Measurements from ENCODE around the gene SIX3. TPM values are rescaled to one million over a fixed set of nuclear protein-coding genes. Genes with fewer than 3 reads are reported as not detected.

The SIX3 gene
- total and polyA plus RNA-seq, 7 donors = not detected

DNA sequence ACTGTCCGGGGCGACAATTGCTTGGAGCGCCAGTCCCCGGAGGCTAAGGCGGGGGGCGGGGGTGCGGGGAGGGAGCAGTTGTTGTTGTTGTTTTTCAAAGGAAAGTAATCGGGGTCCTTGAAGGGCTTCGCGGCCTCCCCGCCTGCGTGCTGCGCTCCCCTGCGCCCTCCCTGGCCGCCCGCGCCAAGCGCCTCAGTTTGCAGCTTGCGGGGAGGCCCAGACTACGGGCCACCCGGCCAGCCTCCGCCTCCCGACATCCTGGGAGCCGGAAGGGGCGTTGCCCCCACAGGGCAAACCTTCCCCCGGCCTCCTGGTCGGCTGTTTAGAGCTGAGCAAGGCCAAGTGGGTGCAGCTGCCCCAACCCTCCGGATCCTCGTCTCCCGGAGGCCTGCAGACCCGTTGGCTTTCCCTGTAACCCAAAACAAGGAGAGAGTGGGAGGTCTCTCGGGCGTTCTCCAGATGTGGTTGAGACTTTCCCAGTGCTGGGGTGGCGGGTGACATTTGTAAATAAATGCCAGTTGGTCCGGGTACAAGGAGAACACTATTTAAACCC, 3.7 kb upstream of the SIX3 start:
- intact Hi-C loops (cut with DNase I) = no loop called here
- no peak for DNase-seq
- H3K4me3 ChIP-seq = no peak overlapping the region
- TF ChIP-seq POLR2A (IDR thresholded peaks at IDR 0.05) = no peak
- TF ChIP-seq, protein P1, sequence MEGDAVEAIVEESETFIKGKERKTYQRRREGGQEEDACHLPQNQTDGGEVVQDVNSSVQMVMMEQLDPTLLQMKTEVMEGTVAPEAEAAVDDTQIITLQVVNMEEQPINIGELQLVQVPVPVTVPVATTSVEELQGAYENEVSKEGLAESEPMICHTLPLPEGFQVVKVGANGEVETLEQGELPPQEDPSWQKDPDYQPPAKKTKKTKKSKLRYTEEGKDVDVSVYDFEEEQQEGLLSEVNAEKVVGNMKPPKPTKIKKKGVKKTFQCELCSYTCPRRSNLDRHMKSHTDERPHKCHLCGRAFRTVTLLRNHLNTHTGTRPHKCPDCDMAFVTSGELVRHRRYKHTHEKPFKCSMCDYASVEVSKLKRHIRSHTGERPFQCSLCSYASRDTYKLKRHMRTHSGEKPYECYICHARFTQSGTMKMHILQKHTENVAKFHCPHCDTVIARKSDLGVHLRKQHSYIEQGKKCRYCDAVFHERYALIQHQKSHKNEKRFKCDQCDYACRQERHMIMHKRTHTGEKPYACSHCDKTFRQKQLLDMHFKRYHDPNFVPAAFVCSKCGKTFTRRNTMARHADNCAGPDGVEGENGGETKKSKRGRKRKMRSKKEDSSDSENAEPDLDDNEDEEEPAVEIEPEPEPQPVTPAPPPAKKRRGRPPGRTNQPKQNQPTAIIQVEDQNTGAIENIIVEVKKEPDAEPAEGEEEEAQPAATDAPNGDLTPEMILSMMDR (IDR thresholded peaks at IDR 0.05) = no peak
- TF ChIP-seq EP300 (IDR thresholded peaks at IDR 0.05) = no peak
- TF ChIP-seq POLR2AphosphoS5 (IDR thresholded peaks at IDR 0.05) = no peak
- H3K4me1 ChIP-seq = peaks cover 0 to 78% (median 64%) of the 10 kb centered on the region in 4 donors
- H3K9me3 ChIP-seq = no peaks in the 10 kb centered on the region
- H3K27me3 ChIP-seq = peaks cover 88 to 100% (median 93%) of the 10 kb centered on the region in 3 donors
- no peak overlapping the region for H3K27ac ChIP-seq
- WGBS, 2 donors = 2 to 3% methylated on average over 35 of the region's 35 CpGs
- no peaks in the 10 kb centered on the region for H3K36me3 ChIP-seq

DNA sequence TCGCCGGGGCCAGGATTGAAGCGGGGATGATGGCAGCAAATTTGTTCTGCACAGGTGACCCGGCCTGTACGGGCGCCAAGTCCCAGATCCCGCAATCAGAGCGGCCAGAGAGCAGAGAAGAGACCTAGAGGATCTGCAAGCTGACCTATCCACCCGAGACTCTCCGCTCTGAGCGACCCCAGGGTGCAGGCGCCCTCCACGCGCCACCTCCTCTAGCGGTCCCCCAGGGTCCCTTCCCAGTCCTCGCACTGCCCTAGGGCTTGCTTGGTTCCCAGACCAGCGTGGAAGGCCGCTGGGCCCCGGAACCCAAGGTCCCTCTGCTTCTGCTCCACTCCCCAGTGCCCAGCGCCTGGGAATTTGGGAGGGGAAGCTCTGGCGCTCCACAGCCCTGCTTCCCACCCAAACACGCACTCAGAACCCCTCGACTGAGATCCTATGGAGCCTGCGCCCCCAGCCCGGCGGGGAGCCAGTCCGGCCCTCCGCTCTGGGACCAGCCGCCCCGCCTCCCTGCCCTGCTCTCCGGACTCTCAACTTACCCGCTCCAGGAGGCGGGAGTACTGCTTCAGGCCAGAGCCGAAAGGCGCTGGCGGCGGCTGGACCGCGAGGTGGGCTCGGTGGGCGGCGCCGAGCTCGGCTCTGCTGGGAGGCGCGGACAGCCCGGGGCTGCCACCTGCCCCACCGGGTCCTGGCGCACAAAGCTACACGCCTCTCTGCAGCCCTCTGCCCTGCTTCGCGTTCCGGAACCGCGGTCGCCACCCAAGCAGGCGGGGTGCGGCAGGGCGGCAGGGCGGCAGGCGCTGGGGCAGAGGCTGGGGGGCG, 3.0 kb upstream of the SIX3 start:
- intact Hi-C loops (cut with DNase I) = no loop called here
- no peaks in the 10 kb centered on the region for H3K36me3 ChIP-seq
- TF ChIP-seq POLR2A (IDR thresholded peaks at IDR 0.05) (no peak), POLR2AphosphoS5 (IDR thresholded peaks at IDR 0.05) (no peak), EP300 (IDR thresholded peaks at IDR 0.05) (no peak)
- TF ChIP-seq, protein P1 (IDR thresholded peaks at IDR 0.05) = no peak
- H3K27ac ChIP-seq = no peak overlapping the region
- H3K27me3 ChIP-seq = peaks cover 83 to 100% (median 93%) of the 10 kb centered on the region in 3 donors
- DNase-seq = no peak
- peaks cover 0 to 77% (median 68%) of the 10 kb centered on the region in 4 donors for H3K4me1 ChIP-seq
- peak overlapping the region in 3 of 4 donors; percentile 2 to 30 (median 25) for H3K4me3 ChIP-seq
- 4% methylated on average over 62 of the region's 62 CpGs for WGBS, 2 donors
- no peaks in the 10 kb centered on the region for H3K9me3 ChIP-seq

DNA sequence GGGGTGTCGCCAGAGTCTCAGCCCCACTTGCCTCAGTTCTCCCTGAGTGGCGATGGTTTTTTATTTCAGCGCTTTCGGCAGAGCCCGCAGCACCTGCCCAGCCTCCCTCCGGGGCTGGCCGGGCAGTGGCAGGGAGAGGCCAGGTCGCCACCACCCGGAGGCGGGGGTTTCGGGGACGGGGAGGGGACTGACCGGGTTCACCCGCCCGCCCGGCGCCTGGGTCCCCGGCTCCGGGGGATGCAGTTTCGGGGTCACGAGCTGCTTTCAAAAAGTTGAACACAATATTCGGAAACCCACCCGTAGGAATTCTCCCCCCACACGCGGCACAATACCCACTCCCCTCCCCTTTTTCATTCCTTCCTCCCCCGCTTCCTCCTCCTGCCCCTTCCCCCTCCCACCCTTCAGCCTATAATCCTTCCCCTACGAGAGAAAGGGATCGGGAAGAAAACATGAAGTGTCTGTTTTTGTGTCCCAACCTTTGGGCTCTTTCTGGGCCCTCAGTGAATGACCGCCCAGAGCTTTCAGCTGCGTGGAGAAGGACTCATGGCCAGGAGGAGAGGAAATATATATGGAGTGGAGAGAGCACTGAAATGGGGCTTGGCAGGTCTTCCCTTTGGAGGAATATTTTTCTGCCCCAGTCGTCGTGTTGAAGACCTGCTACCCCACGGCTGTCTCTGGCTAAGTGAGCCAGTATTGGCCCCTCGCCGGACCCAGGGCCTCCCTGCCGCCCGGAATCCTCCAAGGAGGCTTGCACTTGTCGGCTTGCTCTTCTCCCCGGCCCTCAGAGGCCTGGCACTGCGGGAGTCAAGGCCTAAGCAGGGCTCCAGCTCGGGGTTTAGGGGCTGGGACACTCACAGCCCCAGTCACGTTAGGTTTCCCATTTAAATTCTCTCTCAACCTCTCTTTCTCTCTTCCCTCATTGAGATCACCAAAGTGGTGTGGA, 2.1 kb upstream of the SIX3 start:
- DNase-seq = no peak
- no peaks in the 10 kb centered on the region for H3K36me3 ChIP-seq
- intact Hi-C loops (cut with DNase I) = no loop called here
- peaks cover 0 to 74% (median 66%) of the 10 kb centered on the region in 4 donors for H3K4me1 ChIP-seq
- peaks cover 82 to 100% (median 93%) of the 10 kb centered on the region in 3 donors for H3K27me3 ChIP-seq
- no peak overlapping the region for H3K27ac ChIP-seq
- peak overlapping the region in 3 of 4 donors; percentile 2 to 30 (median 25) for H3K4me3 ChIP-seq
- H3K9me3 ChIP-seq = no peaks in the 10 kb centered on the region
- TF ChIP-seq EP300 (IDR thresholded peaks at IDR 0.05) = no peak
- TF ChIP-seq POLR2A (IDR thresholded peaks at IDR 0.05) = no peak
- TF ChIP-seq, protein P1 (IDR thresholded peaks at IDR 0.05) = no peak
- TF ChIP-seq POLR2AphosphoS5 (IDR thresholded peaks at IDR 0.05) = no peak
- 5 to 8% methylated on average over 42 of the region's 42 CpGs for WGBS, 2 donors

DNA sequence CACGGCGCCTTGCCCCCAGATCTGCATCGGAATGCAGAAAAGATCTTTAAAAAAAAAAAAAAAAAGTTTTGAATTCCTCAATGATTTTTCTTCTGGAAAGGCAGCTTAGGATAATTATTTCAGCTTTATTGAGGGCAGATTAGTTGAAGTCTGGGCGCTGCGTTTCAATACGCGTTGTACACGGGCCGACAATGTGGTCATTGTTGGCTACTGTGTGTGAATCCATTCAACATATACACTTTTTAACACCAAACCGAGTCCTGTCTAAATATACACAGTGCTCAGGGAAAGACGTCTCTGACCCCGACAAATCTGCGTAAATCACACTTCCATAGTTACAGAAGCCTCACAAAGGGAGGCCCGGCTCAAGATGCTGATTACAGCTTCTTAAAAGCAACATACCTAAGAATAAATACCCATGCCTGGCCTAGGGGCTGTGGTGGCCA, 1.4 kb upstream of the SIX3 start:
- H3K27me3 ChIP-seq = peaks cover 75 to 100% (median 93%) of the 10 kb centered on the region in 3 donors
- no peak for DNase-seq
- intact Hi-C loops (cut with DNase I) = no loop called here
- no peaks in the 10 kb centered on the region for H3K9me3 ChIP-seq
- peaks cover 0 to 74% (median 66%) of the 10 kb centered on the region in 4 donors for H3K4me1 ChIP-seq
- H3K4me3 ChIP-seq = no peak overlapping the region
- WGBS, 2 donors = 22 to 47% methylated on average over 14 of the region's 14 CpGs
- H3K27ac ChIP-seq = no peak overlapping the region
- TF ChIP-seq EP300 (IDR thresholded peaks at IDR 0.05) = no peak
- TF ChIP-seq POLR2AphosphoS5 (IDR thresholded peaks at IDR 0.05) = no peak
- TF ChIP-seq POLR2A (IDR thresholded peaks at IDR 0.05) = no peak
- TF ChIP-seq, protein P1 (IDR thresholded peaks at IDR 0.05) = no peak
- no peaks in the 10 kb centered on the region for H3K36me3 ChIP-seq
